Heart left ventricle (tissue), 13 donors: Measurements from ENCODE around the gene IRF5.

Experiments
- POLR2A ChIP-seq, 2 donors: fragments of 450-650 bp; IDR thresholded peaks; one replicate each; pipeline ENCODE4 v1.6.1; 2017; ENCODE audit warnings: antibody characterized with exemption in 2 of 2, mild to moderate bottlenecking in 2 of 2, moderate library complexity in 2 of 2
- TF ChIP-seq, protein P1 (sequence below), 12 donors: fragments of 200-600 bp; sonication (generic) in 4 of 12; IDR thresholded peaks; one replicate each; pipeline versions ENCODE4 v1.5.0 to v1.8.0; 2018 to 2022; ENCODE audit warnings: antibody characterized with exemption in 12 of 12, mild to moderate bottlenecking in 5 of 12
- donor health status: ischemic (EF 13 %, LVEDD 7.1; RV severe dilation, severe dysfunction).
- donor health status: DM: no; HTN: yes; CAD: no.
- donor health status: DM: no; HTN: no; CAD: no.
- donor health status: ischemic (EF 25% LVEDD 6.9; RV normal size, moderate dysfunction).
- donor health status: ischemic (EF 25% LVEDD 5.7; RV mildly dilated, moderate dysfunction).
- donor health status: ischemic (EF 35%, LVEDD 5.7; RV mildly dilated, moderate dysfunction).
- donor health status: nonischemic (EF 11% LVEDD 7.7; RV severe dilation, severe dysfunction).
- donor health status: DM: yes; HTN: yes; CAD: no.
- donor health status: PGD.
- donor health status: ischemic (EF 29% LVEDD 5.4; RV normal size, mild dysfunction).
- donor health status: nonischemic (EF 23%, LVEDD 6.1; RV moderate dilation, normal function).

GRCh38 chr7:128923411-128923800 lies 14.3 kb upstream of the IRF5 start:
- TF ChIP-seq, protein P1, sequence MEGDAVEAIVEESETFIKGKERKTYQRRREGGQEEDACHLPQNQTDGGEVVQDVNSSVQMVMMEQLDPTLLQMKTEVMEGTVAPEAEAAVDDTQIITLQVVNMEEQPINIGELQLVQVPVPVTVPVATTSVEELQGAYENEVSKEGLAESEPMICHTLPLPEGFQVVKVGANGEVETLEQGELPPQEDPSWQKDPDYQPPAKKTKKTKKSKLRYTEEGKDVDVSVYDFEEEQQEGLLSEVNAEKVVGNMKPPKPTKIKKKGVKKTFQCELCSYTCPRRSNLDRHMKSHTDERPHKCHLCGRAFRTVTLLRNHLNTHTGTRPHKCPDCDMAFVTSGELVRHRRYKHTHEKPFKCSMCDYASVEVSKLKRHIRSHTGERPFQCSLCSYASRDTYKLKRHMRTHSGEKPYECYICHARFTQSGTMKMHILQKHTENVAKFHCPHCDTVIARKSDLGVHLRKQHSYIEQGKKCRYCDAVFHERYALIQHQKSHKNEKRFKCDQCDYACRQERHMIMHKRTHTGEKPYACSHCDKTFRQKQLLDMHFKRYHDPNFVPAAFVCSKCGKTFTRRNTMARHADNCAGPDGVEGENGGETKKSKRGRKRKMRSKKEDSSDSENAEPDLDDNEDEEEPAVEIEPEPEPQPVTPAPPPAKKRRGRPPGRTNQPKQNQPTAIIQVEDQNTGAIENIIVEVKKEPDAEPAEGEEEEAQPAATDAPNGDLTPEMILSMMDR (IDR thresholded peaks at IDR 0.05), result no peak
- TF ChIP-seq POLR2A (IDR thresholded peaks at IDR 0.05), result no peak
